ENCODE data around the gene F7.
A peak's percentile ranks its signal among the peaks of the same experiment; 100 is the strongest.
"Not testable (repeated sequence)": the region's sequence is repeated elsewhere in the genome, so short reads cannot be mapped to it uniquely, and the experiment has no call there.

Gene F7

GRCh38 chr13:113095146-113096051, 10.2 kb upstream of the F7 start:
- H3K9me3 ChIP-seq = no peaks in the 10 kb centered on the region
- peaks cover 14% of the 10 kb centered on the region for H3K4me1 ChIP-seq
- H3K27me3 ChIP-seq (ENCODE audit: low read depth) = no peaks in the 10 kb centered on the region
- no peaks in the 10 kb centered on the region for H3K36me3 ChIP-seq (replicated peaks)
- DNase-seq (ENCODE audit: low spot score in 2 of 2) = peak; percentile 78 to 88
- in situ Hi-C loops (cut with MboI; ENCODE audit: low sequenced_read_pairs) = no loop called here
- H3K4me3 ChIP-seq = no peak overlapping the region

- Histone ChIP-seq H3K36me3 (replicated peaks) (no peaks in the 10 kb centered on the region), H3K4me1 (peaks cover 14% of the 10 kb centered on the region), H3K4me3 (no peak overlapping the region), H3K9me3 (no peaks in the 10 kb centered on the region), H3K27me3 (ENCODE audit: low read depth) (no peaks in the 10 kb centered on the region)
- in situ Hi-C loops (cut with MboI; ENCODE audit: low sequenced_read_pairs) = no loop called here
- no peak for DNase-seq (ENCODE audit: low spot score in 2 of 2)
Observed at GRCh38 chr13:113096052-113096744, 9.4 kb upstream of the F7 start.

- no peak for DNase-seq (ENCODE audit: low spot score in 2 of 2)
- Histone ChIP-seq H3K4me1 (peaks cover 17% of the 10 kb centered on the region), H3K36me3 (replicated peaks) (no peaks in the 10 kb centered on the region), H3K27me3 (ENCODE audit: low read depth) (no peaks in the 10 kb centered on the region), H3K4me3 (no peak overlapping the region), H3K9me3 (no peaks in the 10 kb centered on the region)
- in situ Hi-C loops (cut with MboI; ENCODE audit: low sequenced_read_pairs) = no loop called here
Observed at GRCh38 chr13:113096745-113097305, 8.8 kb upstream of the F7 start.

- Histone ChIP-seq H3K9me3 (no peaks in the 10 kb centered on the region), H3K27me3 (ENCODE audit: low read depth) (no peaks in the 10 kb centered on the region), H3K36me3 (replicated peaks) (no peaks in the 10 kb centered on the region), H3K4me3 (no peak overlapping the region), H3K4me1 (peaks cover 17% of the 10 kb centered on the region)
- in situ Hi-C loops (cut with MboI; ENCODE audit: low sequenced_read_pairs) = no loop called here
- DNase-seq (ENCODE audit: low spot score in 2 of 2) = no peak
Observed at GRCh38 chr13:113097651-113098050, 7.9 kb upstream of the F7 start.

DNA sequence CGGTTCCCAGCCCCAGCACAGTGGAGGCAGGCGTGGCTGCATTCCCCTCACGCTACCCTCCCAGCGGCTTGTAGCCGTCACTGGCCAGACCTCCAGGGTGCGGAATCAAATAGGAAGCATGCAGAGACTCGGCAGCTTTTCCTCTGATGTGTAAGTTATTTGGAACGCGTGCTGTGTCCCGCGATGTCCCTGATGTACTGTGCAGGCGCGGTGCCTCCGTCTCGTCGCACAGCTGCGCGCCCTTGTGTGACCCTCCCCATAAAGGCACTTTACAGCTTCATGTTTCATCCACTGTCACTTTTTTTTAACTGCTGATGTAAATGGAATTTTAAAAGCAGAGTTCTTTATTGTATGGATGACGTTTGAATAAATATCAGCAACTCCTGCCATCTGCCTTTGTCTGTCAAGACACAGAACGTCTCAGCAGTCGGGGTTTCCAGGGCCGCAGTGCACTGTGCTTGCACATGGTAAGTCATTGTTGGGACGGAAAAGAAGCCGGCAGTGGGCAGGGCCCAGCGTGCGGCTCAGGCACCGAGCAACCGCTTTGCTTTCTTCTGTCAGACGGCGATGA, 7.3 kb upstream of the F7 start:
- in situ Hi-C loops (cut with MboI; ENCODE audit: low sequenced_read_pairs) = no loop called here
- no peak for DNase-seq (ENCODE audit: low spot score in 2 of 2)
- no peaks in the 10 kb centered on the region for H3K36me3 ChIP-seq (replicated peaks)
- H3K9me3 ChIP-seq = no peaks in the 10 kb centered on the region
- peaks cover 17% of the 10 kb centered on the region for H3K4me1 ChIP-seq
- no peak overlapping the region for H3K4me3 ChIP-seq
- H3K27me3 ChIP-seq (ENCODE audit: low read depth) = no peaks in the 10 kb centered on the region

GRCh38 chr13:113099142-113099541, 6.4 kb upstream of the F7 start:
- peaks cover 17% of the 10 kb centered on the region for H3K4me1 ChIP-seq
- in situ Hi-C loops (cut with MboI; ENCODE audit: low sequenced_read_pairs) = no loop called here
- H3K36me3 ChIP-seq (replicated peaks) = no peaks in the 10 kb centered on the region
- no peaks in the 10 kb centered on the region for H3K9me3 ChIP-seq
- H3K4me3 ChIP-seq = no peak overlapping the region
- H3K27me3 ChIP-seq (ENCODE audit: low read depth) = no peaks in the 10 kb centered on the region
- DNase-seq (ENCODE audit: low spot score in 2 of 2) = no peak

DNA sequence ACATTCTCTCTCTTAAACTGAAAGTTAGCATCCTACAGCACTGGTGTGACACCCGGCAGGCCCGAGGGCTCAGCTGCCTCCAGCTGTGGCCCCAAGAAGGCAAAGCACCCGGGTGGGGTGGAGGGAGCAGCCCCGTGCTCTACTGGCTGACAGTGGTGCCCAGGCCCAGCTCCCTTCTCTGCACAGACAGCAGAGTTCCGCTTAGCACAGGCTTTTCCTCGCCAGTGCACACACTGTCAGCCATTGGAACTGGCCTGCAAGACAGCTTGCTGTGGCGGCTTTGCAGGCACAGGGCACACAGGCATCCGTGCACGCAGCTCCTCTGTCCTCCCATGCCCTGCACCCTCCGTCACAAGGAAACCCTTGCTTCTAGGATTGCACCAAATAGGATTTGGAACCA, 3.3 kb upstream of the F7 start:
- H3K36me3 ChIP-seq (replicated peaks); H3K4me3 ChIP-seq; H3K4me1 ChIP-seq; H3K27me3 ChIP-seq (ENCODE audit: low read depth); DNase-seq (ENCODE audit: low spot score in 2 of 2); in situ Hi-C loops (cut with MboI; ENCODE audit: low sequenced_read_pairs); H3K9me3 ChIP-seq: not testable (repeated sequence)

DNA sequence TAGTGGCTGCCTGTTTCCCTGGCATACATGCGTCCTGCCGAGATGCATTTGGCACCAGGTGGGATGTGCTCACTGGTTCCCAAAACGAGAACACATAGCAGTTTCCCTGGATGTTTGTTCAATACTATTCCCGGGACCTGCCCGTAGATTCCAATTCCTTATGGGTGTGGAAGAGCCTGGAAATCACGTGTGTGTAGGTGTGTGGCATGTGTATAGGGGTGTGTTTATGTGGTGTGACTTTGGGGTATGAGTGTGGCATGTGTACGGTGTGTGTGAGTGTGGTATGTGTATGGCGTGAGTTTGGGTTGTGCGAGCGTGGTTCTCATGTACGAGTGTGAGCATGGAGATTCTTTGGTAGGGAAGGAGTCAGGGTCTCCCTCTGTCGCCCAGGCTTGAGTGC, 2.9 kb upstream of the F7 start:
- Histone ChIP-seq H3K9me3 (no peaks in the 10 kb centered on the region), H3K4me1 (peaks cover 3% of the 10 kb centered on the region), H3K4me3 (no peak overlapping the region), H3K27me3 (ENCODE audit: low read depth) (no peaks in the 10 kb centered on the region), H3K36me3 (replicated peaks) (no peaks in the 10 kb centered on the region)
- no peak for DNase-seq (ENCODE audit: low spot score in 2 of 2)
- in situ Hi-C loops (cut with MboI; ENCODE audit: low sequenced_read_pairs) = no loop called here

- Histone ChIP-seq H3K4me1 (peaks cover 3% of the 10 kb centered on the region), H3K4me3 (no peak overlapping the region), H3K36me3 (replicated peaks) (no peaks in the 10 kb centered on the region), H3K27me3 (ENCODE audit: low read depth) (no peaks in the 10 kb centered on the region), H3K9me3 (no peaks in the 10 kb centered on the region)
- in situ Hi-C loops (cut with MboI; ENCODE audit: low sequenced_read_pairs) = no loop called here
- DNase-seq (ENCODE audit: low spot score in 2 of 2) = no peak
Observed at GRCh38 chr13:113103646-113104045, 1.9 kb upstream of the F7 start.

DNA sequence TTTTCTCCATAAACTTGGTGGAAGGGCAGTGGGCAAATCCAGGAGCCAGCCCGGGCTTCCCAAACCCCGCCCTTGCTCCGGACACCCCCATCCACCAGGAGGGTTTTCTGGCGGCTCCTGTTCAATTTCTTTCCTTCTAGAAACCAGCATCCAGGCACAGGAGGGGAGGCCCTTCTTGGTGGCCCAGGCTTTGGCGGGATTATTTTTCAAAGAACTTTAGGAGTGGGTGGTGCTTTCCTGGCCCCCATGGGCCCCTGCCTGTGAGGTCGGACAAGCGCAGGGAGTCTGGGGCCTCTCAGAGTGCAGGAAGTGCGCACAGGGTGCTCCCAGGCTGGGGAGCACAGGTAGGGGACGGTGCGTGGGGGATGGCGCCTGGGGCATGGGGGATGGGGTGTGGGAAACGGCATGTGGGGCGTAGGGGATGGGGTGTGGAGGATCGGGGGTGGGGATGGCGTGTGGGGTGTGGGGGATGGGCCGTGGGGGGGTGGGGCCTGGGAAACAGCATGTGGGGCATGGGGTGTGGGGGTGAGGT, 396 bp downstream of the F7 start:
- Histone ChIP-seq H3K4me3 (no peak overlapping the region), H3K4me1 (peaks cover 3% of the 10 kb centered on the region), H3K27me3 (ENCODE audit: low read depth) (no peaks in the 10 kb centered on the region), H3K9me3 (no peaks in the 10 kb centered on the region), H3K36me3 (replicated peaks) (no peaks in the 10 kb centered on the region)
- no peak for DNase-seq (ENCODE audit: low spot score in 2 of 2)
- in situ Hi-C loops (cut with MboI; ENCODE audit: low sequenced_read_pairs) = no loop called here

DNA sequence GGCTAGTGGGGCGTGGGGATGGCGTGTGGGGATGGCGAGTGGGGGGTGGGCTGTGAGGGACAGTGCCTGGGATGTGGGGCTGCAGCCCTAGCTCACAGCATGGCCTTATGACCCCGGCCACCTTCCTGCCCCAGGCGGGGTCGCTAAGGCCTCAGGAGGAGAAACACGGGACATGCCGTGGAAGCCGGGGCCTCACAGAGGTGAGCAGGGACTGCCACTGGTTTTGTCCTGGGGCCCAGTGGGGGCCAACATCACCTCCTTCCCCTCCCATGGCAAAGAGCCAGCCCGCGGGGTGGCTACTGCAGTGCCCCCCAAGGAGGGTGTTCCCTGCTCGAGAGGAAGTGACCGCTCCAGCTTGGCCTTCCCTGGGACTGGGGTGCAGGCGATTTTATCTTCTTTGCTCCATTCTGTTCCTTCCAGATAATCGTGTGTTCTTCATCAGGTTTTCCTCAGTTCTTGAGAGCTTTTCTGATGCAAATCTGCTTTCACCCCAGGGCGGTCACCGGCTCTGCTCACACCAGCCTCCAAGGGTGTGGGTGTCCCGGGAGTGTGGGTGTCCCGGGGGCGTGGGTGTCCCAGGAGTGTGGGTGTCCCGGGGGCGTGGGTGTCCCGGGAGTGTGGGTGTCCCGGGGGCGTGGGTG, 1.2 kb downstream of the F7 start:
- Histone ChIP-seq H3K9me3 (no peaks in the 10 kb centered on the region), H3K4me3 (no peak overlapping the region), H3K36me3 (replicated peaks) (no peaks in the 10 kb centered on the region), H3K4me1 (no peaks in the 10 kb centered on the region), H3K27me3 (ENCODE audit: low read depth) (no peaks in the 10 kb centered on the region)
- DNase-seq (ENCODE audit: low spot score in 2 of 2) = no peak
- in situ Hi-C loops (cut with MboI; ENCODE audit: low sequenced_read_pairs) = no loop called here

DNA sequence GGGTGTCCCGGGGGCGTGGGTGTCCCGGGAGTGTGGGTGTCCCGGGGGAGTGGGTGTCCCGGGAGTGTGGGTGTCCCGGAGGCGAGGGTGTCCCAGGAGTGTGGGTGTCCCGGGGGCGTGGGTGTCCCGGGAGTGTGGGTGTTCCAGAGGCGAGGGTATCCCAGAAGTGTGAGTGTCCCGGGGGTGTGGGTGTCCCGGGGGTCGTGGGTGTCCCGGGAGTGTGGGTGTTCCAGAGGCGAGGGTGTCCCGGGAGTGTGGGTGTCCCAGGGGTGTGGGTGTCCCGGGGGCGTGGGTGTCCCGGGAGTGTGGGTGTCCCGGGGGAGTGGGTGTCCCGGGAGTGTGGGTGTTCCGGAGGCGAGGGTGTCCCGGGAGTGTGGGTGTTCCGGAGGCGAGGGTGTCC, 2.9 kb downstream of the F7 start:
- H3K4me3 ChIP-seq; DNase-seq (ENCODE audit: low spot score in 2 of 2); in situ Hi-C loops (cut with MboI; ENCODE audit: low sequenced_read_pairs); H3K4me1 ChIP-seq; H3K36me3 ChIP-seq (replicated peaks); H3K27me3 ChIP-seq (ENCODE audit: low read depth); H3K9me3 ChIP-seq: not testable (repeated sequence)

DNA sequence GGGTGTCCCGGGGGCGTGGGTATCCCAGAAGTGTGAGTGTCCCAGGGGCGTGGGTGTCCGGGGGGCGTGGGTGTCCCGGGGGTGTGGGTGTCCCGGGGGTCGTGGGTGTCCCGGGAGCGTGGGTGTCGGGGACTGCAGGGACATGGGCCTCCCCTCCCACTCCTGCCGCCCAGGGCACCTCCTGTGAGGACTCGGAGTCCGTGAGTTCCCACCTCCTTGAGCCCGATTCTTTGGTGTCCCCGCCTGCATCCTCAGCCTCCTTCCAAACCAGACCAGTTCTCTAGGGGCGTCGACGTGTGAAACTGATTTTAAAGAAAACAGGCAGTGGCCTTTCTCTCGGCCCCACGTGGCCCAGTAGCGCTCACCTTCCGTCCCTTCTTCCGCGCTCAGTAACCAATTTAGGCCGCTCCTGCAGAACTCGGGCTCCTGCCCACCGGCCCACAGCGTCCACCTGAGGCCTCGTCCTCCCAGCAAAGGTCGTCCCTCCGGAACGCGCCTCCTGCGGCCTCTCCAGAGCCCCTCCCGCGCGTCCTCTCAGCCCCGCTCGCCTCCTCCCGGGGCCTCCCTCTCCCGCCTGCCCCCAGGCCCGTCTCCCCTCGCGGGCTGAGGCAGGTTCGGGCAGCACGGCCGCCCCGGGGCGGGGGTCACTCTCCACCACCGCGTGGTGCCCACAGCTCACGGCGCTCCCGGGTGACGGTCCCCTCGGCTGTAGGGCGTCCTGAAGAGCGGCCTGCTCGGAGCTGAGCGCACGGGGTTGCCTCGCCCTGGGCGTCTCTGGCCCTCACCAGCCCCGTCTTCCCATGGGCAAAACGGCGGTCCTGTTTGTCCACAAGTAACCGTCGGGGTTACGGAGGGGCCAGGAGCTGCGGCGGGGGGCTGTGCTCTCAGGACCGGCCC, 3.8 kb downstream of the F7 start:
- no peak for DNase-seq (ENCODE audit: low spot score in 2 of 2)
- in situ Hi-C loops (cut with MboI; ENCODE audit: low sequenced_read_pairs) = no loop called here
- Histone ChIP-seq H3K9me3 (no peaks in the 10 kb centered on the region), H3K4me3 (no peak overlapping the region), H3K4me1 (no peaks in the 10 kb centered on the region), H3K27me3 (ENCODE audit: low read depth) (no peaks in the 10 kb centered on the region), H3K36me3 (replicated peaks) (no peaks in the 10 kb centered on the region)
